ENCODE measurements around the gene AMZ1. TPM values are rescaled to one million over a fixed set of nuclear protein-coding genes. Genes with fewer than 3 reads are reported as not detected.

Gene AMZ1
- total and polyA plus RNA-seq, 10 of the 15 experiments (the other 5 are each of a cell fraction or from before 2014, with no cell fraction given), result 0.02 to 2.0 (median 0.69) TPM

DNA sequence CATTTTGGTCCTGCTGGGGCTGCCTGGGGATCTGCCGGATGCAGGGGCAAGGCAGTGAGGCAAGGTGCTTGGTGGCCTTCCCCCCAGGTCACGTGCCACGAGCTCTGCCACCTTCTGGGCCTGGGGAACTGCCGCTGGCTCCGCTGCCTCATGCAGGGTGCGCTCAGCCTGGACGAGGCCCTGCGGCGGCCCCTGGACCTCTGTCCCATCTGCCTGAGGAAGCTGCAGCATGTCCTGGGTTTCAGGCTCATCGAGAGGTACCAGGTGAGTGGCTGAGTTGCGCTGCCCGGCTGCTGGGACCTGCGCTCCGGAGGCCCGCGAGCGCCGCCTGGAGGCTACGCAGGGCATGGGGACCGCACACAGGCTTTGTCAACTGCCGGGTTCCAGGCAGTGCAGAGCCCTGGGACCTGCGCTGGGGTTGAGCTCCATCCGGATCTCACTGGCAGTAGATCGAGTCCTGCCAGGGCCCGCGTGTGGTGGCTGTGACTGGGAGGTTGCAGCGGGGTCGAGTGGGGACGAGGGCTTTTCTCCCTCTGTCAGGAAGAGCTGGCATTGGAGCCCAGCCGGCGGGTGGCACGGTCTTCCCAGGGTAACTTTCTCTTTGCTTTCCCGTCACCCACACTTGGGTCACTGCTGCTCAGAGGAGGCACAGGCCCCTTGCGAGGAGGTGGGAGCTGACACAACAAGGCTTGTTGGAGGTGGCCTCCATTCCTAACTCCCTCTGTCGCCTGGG, 21.7 kb downstream of the AMZ1 start (continued):
- TF ChIP-seq EED (IDR thresholded peaks at IDR 0.05; ENCODE audit: low read depth), result peak; percentile 52; the same call in 1 of the 2 replicates
- TF ChIP-seq MEF2B (IDR thresholded peaks at IDR 0.05; ENCODE audit: partially characterized antibody, poor library complexity, severe bottlenecking), result peak; percentile 46
- TF ChIP-seq POLR2AphosphoS5 (IDR thresholded peaks at IDR 0.05; ENCODE audit: low read length), result peak; percentile 14; the same call in 1 of the 2 replicates
- TF ChIP-seq BRCA1 (IDR thresholded peaks at IDR 0.05; ENCODE audit: low read depth, low read length), result no peak
- no peak for TF ChIP-seq IRF3 (IDR thresholded peaks at IDR 0.05)
- 0 out of 2 replicates have a peak, but pooled peaks have one; percentile 18 for TF ChIP-seq MLLT1 (IDR thresholded peaks at IDR 0.05)
- TF ChIP-seq SMC3 (IDR thresholded peaks at IDR 0.05; ENCODE audit: borderline replicate concordance, low read length), result peak; percentile 86
- no peak for TF ChIP-seq PAX5 (IDR thresholded peaks at IDR 0.05; ENCODE audit: borderline replicate concordance, low read depth, low read length)
- TF ChIP-seq SREBF2 (IDR thresholded peaks at IDR 0.05; ENCODE audit: low read length), result no peak
- no peak for TF ChIP-seq ZNF274 (IDR thresholded peaks at IDR 0.05; ENCODE audit: insufficient read depth, insufficient read length)
- peak; percentile 73 for TF ChIP-seq TCF3 (IDR thresholded peaks at IDR 0.05; ENCODE audit: borderline replicate concordance, insufficient read depth, low read depth, low read length)
- TF ChIP-seq, protein P1, sequence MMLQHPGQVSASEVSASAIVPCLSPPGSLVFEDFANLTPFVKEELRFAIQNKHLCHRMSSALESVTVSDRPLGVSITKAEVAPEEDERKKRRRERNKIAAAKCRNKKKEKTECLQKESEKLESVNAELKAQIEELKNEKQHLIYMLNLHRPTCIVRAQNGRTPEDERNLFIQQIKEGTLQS (IDR thresholded peaks at IDR 0.05; ENCODE audit: borderline replicate concordance, extremely low read depth, low read depth, low read length), result peak; percentile 36; the same call in 1 of the 2 replicates
- TF ChIP-seq POLR2A (IDR thresholded peaks at IDR 0.05; ENCODE audit: low read depth, low read length), result peak; percentile 68
- TF ChIP-seq EP300 (IDR thresholded peaks at IDR 0.05; ENCODE audit: borderline replicate concordance in 1 of 2, control insufficient read depth in 1 of 2, low read depth in 2 of 2, low read length in 2 of 2), result no peak
- TF ChIP-seq, protein P2, sequence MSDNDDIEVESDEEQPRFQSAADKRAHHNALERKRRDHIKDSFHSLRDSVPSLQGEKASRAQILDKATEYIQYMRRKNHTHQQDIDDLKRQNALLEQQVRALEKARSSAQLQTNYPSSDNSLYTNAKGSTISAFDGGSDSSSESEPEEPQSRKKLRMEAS (IDR thresholded peaks at IDR 0.05; ENCODE audit: low read depth, low read length), result peak; percentile 79
- TF ChIP-seq, protein P3, sequence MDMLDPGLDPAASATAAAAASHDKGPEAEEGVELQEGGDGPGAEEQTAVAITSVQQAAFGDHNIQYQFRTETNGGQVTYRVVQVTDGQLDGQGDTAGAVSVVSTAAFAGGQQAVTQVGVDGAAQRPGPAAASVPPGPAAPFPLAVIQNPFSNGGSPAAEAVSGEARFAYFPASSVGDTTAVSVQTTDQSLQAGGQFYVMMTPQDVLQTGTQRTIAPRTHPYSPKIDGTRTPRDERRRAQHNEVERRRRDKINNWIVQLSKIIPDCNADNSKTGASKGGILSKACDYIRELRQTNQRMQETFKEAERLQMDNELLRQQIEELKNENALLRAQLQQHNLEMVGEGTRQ (IDR thresholded peaks at IDR 0.05; ENCODE audit: borderline replicate concordance, low read depth, low read length), result peak; percentile 71
- 0 out of 2 replicates have a peak, but pooled peaks have one; percentile 24 for TF ChIP-seq NR2F1 (conservative IDR thresholded peaks at IDR 0.05)
- no peak for TF ChIP-seq SIN3A (IDR thresholded peaks at IDR 0.05; ENCODE audit: low read depth, low read length)
- 0 out of 2 replicates have a peak, but pooled peaks have one; percentile 34 for TF ChIP-seq TBL1XR1 (IDR thresholded peaks at IDR 0.05; ENCODE audit: low read depth, low read length)
- peak; percentile 93 for TF ChIP-seq RAD21 (IDR thresholded peaks at IDR 0.05; ENCODE audit: insufficient read depth, low read depth, low read length)
- TF ChIP-seq RB1 (IDR thresholded peaks at IDR 0.05; ENCODE audit: borderline replicate concordance), result peak; percentile 65; the same call in 1 of the 2 replicates
- peak; percentile 94 for TF ChIP-seq SMARCA5 (IDR thresholded peaks at IDR 0.05)
- peak; percentile 83 to 99 for TF ChIP-seq BHLHE40 (IDR thresholded peaks at IDR 0.05; ENCODE audit: borderline replicate concordance in 1 of 2, low read depth in 2 of 2, low read length in 1 of 2)

Measured in GM12878 (cell line).